BE2C (cell line): ENCODE measurements around the gene TMEM121B. TPM values are rescaled to one million over a fixed set of nuclear protein-coding genes. Genes with fewer than 3 reads are reported as not detected.

Experiments used
- DNase-seq: peaks from one replicate; pipeline ENCODE4 v3.0.0-alpha.2; 2020
- H3K27me3 ChIP-seq: fragments of 250-450 bp; sonication (Bioruptor Pico); 2 replicates; pipeline ENCODE4 v1.5.1; 2020; ENCODE audit warnings: mild to moderate bottlenecking
- H3K36me3 ChIP-seq: fragments of 250-450 bp; sonication (Bioruptor Pico); 2 replicates; pipeline ENCODE4 v1.5.1; 2020; ENCODE audit warnings: mild to moderate bottlenecking
- H3K4me1 ChIP-seq: fragments of 250-450 bp; sonication (Bioruptor Pico); 2 replicates; pipeline ENCODE4 v1.5.1; 2020
- H3K4me3 ChIP-seq: 2 replicates; pipeline ENCODE4 v1.5.1; 2011; ENCODE audit warnings: low read depth, low read length
- H3K9me3 ChIP-seq: fragments of 250-450 bp; sonication (Bioruptor Pico); 2 replicates; pipeline ENCODE4 v1.5.1; 2020
- CTCF ChIP-seq: IDR thresholded peaks from 2 replicates; pipeline ENCODE4 v1.5.1; 2012; ENCODE audit warnings: mild to moderate bottlenecking, low read depth, low read length
- polyA plus RNA-seq: library from polyadenylated mRNA; unstranded; fragments of >200 nt; gene quantifications from one replicate; pipeline ENCODE4 v1.2.1, GENCODE V29; 2012; ENCODE audit warnings: low read depth, missing spikeins; ENCODE audit not compliant: insufficient read length, insufficient read depth

The TMEM121B gene
- 2.6 TPM for polyA plus RNA-seq

- no peaks in the 10 kb centered on the region for H3K9me3 ChIP-seq
- H3K27me3 ChIP-seq: no peaks in the 10 kb centered on the region
- H3K4me3 ChIP-seq: peak within 1 kb of the TSS; percentile 55
- peak; percentile 90 for DNase-seq
- no peaks in the 10 kb centered on the region for H3K4me1 ChIP-seq
- no peak for TF ChIP-seq CTCF
- no peaks in the 10 kb centered on the region for H3K36me3 ChIP-seq
Observed at GRCh38 chr22:17121233-17122195, at the start of gene TMEM121B. Gene TMEM121B, minus strand, starts transcription at chr22:17121360. Its CDS starts 233 bp downstream, at chr22:17121127.

GRCh38 chr22:17167486-17167885, 46.3 kb upstream of the TMEM121B start:
- H3K9me3 ChIP-seq: no peaks in the 10 kb centered on the region
- no peak for DNase-seq
- H3K4me1 ChIP-seq: no peaks in the 10 kb centered on the region
- H3K36me3 ChIP-seq: no peaks in the 10 kb centered on the region
- H3K27me3 ChIP-seq: no peaks in the 10 kb centered on the region
- no peak overlapping the region for H3K4me3 ChIP-seq
- no peak for TF ChIP-seq CTCF

- no peaks in the 10 kb centered on the region for H3K9me3 ChIP-seq
- peak; percentile 33 for TF ChIP-seq CTCF
- H3K4me3 ChIP-seq: no peak overlapping the region
- no peak for DNase-seq
- H3K4me1 ChIP-seq: no peaks in the 10 kb centered on the region
- H3K36me3 ChIP-seq: no peaks in the 10 kb centered on the region
- no peaks in the 10 kb centered on the region for H3K27me3 ChIP-seq
Observed at GRCh38 chr22:17164392-17165024, 43.3 kb upstream of the TMEM121B start.

- H3K9me3 ChIP-seq: no peaks in the 10 kb centered on the region
- H3K4me1 ChIP-seq: no peaks in the 10 kb centered on the region
- H3K27me3 ChIP-seq: no peaks in the 10 kb centered on the region
- TF ChIP-seq CTCF: no peak
- DNase-seq: no peak
- H3K4me3 ChIP-seq: no peak overlapping the region
- no peaks in the 10 kb centered on the region for H3K36me3 ChIP-seq
Observed at GRCh38 chr22:17162731-17163130, 41.6 kb upstream of the TMEM121B start.

- Histone ChIP-seq H3K4me1 (no peaks in the 10 kb centered on the region), H3K36me3 (no peaks in the 10 kb centered on the region), H3K4me3 (no peak overlapping the region), H3K9me3 (no peaks in the 10 kb centered on the region), H3K27me3 (no peaks in the 10 kb centered on the region)
- no peak for TF ChIP-seq CTCF
- no peak for DNase-seq
Observed at GRCh38 chr22:17161991-17162390, 40.8 kb upstream of the TMEM121B start.
